PC-9 (cell line): ENCODE measurements around the gene CPLANE1.

Source experiments
- EZH2 ChIP-seq: fragments of 200-600 bp; sonication (generic); IDR thresholded peaks from 2 replicates; pipeline ENCODE4 v1.8.0; 2017; ENCODE audit warnings: antibody characterized with exemption, low read depth
- TF ChIP-seq, protein P1 (sequence below): fragments of 200-600 bp; sonication (generic); conservative IDR thresholded peaks from 2 replicates; pipeline ENCODE4 v1.6.1; 2017; ENCODE audit warnings: mixed run types, antibody characterized with exemption, mild to moderate bottlenecking, moderate library complexity

DNA sequence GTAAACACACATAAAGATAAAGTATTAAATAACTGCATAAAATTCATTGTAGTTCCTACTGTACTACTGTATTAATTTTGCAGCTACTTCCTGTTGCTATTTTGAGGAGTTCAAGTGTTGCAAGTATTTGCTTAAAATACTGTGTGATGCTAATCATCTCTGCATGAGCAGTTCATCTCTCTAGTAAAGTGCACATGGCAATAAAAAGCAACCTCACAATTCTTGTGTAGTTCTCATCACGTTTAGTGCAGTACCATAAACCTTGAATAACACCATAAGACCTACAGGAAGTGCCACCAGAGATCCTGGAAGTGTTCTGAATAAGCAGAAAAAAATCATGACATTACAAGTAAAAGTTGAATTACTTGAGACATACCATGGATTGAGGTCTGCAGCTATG is 34.6 kb downstream of the CPLANE1 start:
- TF ChIP-seq, protein P1, sequence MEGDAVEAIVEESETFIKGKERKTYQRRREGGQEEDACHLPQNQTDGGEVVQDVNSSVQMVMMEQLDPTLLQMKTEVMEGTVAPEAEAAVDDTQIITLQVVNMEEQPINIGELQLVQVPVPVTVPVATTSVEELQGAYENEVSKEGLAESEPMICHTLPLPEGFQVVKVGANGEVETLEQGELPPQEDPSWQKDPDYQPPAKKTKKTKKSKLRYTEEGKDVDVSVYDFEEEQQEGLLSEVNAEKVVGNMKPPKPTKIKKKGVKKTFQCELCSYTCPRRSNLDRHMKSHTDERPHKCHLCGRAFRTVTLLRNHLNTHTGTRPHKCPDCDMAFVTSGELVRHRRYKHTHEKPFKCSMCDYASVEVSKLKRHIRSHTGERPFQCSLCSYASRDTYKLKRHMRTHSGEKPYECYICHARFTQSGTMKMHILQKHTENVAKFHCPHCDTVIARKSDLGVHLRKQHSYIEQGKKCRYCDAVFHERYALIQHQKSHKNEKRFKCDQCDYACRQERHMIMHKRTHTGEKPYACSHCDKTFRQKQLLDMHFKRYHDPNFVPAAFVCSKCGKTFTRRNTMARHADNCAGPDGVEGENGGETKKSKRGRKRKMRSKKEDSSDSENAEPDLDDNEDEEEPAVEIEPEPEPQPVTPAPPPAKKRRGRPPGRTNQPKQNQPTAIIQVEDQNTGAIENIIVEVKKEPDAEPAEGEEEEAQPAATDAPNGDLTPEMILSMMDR: no peak
- no peak for TF ChIP-seq EZH2
